NCI-H146 treated with DMSO at 0.1 percent for 48 hours (cell line): Measurements from ENCODE around the gene MACROH2A1.
A peak's percentile ranks its signal among the peaks of the same experiment; 100 is the strongest.

Experiments
- DNase-seq: peaks from one replicate; lab custom pipeline; 2025; ENCODE audit not compliant: unreplicated experiment; lab: John Stamatoyannopoulos, UW

Gene MACROH2A1

DNA sequence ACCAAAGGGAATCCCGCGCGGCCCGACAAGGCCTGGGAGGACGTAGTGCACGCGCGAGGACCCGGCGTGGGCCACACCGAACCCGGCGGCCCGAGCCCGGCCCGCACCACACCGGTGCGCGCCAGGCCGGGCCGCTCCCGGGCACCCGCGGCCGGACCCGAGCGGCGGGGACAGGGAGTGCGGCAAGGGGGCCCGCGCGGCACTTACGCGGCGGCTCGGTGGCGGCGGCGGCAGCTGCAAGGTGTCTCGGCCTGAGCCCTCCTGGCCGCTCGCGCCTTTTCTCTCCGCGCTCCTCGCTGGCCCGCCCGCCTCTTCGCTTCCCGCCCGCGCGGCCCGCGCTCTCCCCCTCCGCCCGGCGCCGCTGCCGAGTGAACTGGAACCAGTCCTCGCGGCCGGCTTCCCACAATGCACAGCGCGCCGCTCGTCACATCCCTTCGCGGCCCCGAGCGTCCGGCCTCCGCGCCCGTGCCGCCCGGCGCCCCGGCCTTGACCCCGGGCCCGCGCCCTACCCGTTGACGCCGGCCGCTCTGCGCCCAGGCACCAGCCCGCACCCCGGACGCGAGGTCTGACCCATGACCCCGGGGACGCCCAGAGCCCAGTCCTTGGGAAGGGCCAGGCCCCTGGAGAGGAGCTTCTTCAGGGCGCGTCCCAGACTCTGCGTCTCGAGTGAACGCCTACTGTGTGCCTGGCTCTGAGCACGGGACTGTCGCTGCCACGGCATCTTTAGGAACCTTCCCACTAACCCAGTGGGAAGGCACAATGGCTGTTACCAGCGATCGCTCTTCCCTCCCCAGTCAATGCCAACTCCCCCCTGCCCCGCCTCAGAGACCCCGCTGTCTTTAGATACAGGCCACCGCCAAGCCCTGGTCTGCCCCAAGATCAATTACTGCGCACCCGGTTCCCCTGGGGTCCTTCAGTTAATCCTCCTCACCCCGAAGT is at the start of gene MACROH2A1:
Gene MACROH2A1 (minus strand): TSS at position 377 of the 939 bp plus-strand sequence. CDS start 10,138 bp downstream, outside the sequence.
- DNase-seq: peak; percentile 49

DNA sequence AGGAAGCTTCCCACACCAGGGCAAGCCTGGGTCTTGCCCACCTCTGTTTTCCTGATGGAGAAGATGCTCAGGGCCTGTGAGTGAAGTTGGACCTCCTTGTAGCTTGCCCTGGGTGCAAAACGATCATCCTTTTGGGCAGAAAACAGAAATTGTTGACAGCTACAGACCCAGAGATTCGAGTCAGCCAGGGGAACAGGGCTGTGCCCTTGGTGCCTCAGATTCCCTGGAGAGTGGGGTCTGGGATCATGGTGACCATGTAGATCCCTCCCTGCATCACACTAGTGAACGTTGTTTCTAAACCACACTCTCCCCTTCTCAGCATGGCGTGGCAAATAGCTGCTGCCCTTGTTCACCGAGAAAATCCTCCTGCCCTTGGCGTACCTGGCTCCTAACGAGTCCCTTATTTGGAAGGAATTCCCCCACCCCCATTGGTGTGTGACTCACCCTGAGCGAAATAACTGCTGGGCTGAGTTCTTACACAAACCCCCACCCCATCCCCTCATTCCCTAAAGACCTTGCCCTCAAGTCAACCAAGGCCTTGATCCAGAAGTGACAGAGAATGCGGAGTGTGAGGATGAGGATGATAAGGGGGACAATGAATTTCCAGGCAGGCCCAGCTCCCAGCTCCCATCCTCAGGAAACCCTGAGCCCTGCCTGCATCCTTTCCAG is 49.2 kb upstream of the MACROH2A1 start:
- no peak for DNase-seq

DNA sequence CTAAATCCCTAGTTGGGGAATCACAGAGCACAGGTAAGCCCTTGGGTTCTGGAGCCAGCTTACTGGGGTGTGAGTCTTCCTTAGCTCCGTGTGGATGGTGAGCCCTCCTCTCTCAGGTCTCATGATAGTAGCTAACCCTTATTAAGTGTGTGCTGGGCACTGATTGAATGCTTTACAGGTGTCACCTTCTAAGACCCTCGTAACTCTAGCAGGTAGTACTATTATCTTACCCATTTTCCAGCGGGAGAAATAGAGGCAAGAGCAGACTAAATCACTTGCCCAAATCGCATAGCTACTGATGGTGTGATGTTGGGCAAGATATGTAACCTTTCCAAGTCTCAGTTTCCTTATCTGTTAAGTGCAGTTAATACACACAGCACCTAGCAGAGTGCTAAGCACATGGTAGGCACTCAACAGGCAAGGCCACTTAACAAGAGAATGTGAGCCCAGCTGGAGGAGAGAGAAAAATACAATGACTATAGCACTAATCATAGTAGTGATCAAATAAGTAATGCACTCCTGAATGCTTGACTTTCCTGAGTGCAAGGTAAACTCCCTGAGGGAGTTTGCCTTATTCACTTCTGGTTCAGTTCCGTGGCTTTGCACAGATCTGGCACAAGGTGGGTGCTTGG is 48.4 kb upstream of the MACROH2A1 start, which contains the start of gene DCANP1:
Gene DCANP1 (minus strand): TSS at position 51 of the 632 bp plus-strand sequence. CDS start 240 bp downstream, outside the sequence.
- DNase-seq: no peak

DNA sequence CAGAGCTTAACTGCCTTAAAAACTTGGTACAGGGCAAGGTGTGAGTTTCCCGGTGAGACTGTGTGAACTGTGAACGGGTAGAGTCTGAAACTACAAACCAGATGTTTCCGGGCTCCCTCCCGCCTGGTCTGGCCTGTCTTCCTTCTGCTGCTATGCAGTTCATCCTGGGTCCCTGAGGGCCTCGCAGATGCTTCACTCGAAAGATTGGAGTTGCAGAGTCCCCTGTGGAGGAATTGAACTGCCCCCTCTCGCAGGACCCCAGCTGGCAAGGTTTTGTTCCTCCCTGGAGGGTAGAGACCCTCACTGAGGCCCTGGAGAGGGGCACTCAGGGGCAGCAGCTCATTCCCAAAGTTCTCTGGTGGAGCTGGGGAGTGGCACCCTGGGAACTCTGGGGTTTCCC is 47.6 kb upstream of the MACROH2A1 start:
- no peak for DNase-seq

DNA sequence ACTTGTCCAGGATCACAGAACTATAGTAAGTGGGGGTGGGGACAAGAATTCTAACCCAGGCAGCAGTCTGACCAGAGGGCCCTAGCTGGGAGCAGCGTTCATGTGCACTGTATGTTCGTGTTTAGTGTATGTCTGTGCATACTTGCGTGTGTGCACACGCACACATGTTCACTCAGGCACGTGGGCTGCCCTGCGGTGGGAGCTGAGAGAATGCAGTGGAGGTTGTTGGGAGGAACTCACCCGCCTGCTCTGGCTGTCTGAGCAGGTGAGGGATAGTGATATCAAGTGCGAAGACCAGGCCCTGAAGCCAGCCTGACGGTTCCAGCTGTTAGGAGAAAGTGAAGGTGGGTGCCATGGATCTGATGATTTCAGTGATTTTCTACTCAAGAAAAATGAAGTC is 47.2 kb upstream of the MACROH2A1 start:
- DNase-seq: no peak

DNA sequence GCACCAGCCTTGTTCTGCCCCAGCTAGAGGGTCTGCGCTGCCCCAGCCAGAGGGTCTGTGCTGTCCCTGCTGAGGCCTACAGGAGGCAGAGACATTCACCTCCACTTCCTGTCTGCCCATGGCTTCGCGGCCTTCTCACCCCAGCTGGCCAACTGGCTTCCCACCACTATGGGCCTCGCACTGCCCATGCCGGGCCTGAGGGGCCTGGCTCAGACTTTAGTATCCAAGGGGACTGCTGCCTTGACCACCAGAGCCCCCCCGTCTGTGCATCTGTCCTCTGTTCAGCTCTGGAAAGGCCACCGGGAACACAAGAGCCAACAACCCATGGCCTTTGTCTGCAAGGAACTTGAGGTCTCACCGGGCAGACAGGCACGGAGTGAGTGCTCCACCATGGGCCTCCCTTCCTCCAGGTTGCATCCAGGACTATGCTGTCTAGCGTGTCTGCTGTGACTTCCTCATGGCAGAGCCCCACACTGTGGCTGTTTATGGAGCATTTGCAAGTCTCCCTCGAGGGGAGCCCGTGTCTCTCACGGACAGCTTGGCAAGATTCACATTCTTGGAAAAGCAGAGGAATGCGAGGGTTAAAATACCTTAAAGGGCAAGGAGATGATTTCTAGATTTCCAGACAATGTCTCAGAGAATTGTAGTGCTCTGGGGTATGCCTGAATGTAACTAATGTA is 46.4 kb upstream of the MACROH2A1 start:
- no peak for DNase-seq

DNA sequence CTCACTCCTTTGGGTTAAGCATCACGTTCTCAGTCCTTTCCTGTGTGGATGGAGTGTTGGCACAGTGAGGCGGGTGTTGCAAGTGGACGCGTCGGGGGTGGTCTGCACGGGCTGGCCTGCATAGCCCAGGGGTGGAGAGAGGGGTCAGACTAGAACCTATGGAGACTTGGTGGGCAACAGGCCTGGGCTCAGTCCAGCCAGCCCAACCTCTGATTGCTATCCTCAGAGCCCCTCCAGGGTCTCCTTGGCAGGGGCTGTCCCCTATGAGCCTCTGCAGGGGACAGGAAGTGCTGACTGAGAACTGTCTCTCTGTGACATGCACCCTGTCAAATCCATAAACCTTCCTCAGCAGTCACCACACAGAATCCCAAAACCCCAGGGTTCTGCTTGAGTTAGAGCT is 45.9 kb upstream of the MACROH2A1 start:
- DNase-seq: no peak

DNA sequence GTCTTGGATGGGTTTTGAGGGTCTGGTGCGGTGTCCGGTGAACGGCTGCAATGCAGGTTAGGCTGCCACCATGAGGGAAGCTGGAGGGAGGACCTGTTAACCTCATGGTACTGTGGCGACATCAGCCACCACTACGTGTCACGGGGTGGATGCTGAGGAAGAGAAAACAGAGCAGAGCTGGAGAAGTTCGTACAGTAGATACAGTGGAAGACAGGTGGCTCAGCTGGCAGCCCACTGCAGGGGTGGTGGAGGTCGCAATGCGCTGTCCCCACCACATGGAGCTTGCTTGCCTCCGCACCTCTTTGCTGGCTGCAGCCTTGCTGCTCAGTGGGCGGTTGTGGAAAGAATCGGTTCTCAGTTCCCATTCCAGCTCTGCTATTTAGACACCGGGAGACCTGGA is 45.3 kb upstream of the MACROH2A1 start:
- DNase-seq: no peak

DNA sequence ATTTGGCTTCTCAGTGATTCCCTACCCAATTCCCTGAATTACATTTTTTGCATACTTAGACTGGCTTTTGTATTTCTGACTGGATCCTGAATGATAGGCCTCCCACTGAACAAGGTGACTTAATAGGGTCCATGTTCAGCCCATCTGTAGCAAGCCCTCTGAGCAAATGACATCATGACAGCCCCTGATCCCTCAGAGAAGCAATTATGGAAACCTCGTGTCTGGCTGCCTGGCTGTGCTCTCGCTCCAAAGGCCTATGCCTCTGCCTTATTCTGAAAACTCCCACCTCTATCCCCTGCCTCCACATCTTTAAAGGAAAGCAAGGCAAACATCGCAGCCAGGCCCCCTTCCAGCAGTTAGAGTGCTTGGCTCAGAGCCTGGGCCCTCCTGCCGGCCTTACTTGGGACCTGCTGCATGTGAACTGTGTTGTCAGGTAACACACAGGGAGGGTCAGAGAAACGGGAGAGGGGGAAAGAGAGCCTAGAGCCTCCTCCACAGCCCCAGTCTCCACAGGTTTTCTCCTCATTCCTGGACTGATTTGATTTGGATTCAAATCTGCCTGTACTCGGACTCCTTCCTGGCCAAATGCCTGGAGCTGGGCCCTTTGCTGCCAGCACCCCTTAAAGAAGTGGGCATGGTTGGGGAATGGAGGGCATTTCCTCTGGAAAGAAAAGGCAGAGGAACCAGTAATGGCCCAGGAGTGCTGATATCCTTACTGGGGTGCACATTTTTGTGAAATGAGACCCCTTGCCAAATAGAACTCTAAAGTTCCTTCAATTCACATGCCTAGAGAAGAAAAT is 44.3 kb upstream of the MACROH2A1 start:
- DNase-seq: no peak

DNA sequence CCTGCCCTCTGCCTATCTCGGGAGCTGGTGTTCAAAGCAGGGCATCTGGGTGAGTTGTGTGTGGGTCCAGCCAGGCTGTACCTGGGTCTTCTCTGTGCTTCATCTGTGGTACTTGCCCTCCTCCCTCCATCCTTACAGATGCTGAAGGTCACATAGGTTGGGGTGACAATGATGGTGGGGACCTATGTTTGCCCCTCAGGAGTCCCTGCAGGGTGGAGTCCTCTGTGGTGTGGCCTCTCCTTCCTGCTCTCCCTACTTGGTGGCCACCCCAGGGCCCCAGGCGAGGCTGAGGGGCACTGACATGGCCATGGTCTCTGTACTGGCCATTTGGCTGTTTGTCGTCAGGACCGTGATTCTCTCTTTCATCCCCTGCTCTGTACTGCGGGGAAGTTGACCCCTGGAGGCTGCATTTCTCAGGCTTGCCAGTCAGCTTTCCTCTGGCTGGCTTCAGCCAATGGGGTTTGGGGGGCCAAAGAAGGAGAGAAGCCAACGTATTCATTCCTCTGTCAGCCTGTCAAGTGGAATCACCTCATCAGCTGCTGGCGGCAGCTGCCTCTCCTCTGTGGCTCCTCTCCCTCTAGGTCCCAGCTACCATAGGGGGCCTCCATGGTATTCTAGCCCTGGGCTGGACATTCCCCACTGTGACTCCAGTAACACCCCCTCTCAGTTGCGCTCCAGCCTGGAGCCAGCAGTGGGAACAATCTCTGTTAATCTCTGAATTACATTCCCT is 43.6 kb upstream of the MACROH2A1 start:
- DNase-seq: no peak

DNA sequence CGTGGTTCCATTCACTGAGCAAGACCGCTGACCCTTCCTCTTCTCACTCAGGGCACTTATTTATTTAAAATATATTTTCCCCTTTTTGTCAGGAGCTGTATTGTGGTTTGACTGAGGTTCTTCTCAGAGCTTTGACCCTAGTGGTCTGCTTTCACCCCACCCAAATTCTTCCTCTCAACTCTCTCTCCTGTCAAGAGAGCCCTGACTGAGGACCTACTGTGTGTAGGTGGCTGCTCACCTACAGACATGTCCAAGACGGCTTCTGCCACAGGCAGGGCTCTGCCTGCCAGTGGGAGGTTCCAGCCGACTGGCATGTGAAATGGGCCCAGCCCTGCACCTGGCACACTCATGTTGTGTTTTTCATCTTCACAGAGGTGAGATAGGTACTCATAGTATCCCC is 42.9 kb upstream of the MACROH2A1 start:
- DNase-seq: no peak

DNA sequence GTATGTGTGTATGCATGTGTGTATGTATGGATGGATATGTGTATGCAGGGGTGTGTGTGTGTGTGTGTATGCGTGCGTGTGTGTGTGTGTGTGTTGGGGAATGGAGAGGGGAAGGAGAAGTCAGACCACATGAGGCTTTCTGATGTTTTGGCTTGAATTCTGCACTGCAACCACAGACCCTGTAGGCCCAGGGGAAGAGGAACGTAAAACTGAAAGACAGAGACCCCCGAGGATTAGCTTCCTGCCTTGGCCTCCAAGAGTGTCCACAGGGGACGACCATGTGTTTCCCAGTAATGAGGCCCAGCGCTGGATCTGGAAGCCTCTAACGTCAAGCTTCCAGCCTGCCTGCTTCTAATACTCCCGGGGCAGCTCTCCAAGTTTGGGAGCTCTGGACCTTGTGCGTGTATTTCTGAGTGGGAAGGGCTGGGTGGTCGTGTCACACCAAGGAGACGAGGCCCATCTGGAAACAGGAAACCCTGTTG is 42.4 kb upstream of the MACROH2A1 start:
- DNase-seq: no peak

DNA sequence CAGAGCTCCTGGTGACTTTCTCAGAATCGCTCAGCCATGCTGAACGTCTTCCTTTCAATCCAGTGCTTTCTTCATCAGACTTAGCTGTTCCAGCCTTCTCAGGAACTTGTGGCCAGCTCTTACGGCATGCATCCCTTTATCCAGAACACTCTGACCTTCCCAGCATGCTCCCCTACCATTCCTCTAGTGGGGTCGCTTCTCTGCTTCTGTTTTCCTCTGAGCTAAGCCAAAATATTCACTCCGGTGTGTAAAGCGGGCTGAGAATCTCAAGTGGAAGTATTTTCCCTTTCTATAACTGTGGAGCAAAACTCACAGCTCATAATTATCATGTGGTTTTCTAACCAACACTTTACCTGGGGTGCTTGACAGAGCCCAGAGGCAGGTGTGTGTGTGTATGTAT is 41.9 kb upstream of the MACROH2A1 start:
- no peak for DNase-seq

DNA sequence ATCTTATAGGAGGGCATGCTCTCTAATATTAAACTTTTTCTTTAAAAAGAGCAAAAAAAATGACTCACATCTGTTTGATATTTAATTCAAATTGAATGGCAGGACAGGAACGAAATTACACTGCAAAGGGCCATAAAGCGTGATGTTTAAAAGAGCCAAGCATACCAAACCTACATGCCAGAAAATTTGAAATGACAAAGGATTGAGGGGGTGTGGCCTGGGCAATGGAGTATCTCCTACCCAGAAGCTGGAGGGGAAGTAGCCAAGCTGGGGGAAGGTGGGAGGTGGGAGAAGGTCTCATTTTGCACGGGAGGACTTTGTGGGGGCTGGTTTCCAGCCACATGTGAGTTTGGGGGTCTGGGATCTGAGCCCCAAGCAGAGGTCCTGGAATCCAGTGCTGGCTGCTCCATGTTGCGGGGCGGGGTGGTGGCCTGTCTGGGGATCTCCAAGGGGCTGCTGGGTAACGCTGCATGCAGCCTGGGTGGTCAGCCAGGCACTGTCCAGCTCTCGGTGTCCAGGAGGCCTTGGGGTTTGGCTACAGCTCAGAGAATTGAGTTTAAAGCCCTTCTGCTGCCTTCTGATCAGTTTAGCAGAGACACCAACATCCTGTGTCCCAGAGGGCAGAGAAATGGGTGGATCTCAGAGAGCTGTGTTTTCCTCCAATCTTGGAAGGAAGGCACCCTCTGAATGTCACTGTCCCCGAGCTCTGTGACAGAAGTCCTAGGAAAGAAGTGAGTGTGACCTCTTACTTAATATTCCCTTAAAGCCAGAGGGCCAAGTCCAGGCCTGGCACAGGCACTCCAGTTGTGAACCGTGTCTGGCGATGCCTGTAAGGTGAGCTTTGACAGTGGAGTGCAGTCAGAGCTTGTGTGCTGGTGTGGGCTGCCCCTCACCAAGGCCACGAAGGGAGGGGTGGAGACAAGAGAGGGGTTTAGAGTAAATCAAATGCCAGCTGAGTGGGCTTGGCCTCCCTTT is 40.5 kb upstream of the MACROH2A1 start:
- DNase-seq: no peak

DNA sequence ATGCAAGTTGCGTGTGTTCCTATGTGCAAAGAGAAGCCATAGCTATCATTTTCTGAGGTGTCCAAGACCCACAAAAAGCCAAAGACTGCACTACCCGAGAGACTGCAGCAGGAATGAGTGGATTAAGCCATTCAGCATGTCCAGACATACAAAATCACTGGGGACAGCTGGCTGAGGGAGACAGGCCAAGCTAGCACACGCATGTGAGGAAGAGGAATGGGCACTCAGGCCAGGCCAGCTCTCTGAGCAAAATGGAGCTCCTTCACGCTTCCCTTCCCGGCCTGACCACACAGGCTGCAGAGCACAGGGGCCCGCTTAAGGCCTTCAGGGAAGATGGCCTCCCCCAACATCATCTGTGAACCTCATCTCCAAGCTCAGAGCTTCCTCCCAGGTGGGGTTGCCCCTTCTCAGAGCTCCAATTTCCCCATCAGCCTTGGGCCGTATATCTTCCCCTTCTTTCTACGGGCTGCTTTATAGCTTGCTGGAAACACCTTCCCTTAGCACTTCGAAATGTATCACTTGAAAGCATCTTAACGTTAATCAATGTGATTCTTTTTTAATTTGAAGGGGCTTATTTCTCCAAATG is 39.7 kb upstream of the MACROH2A1 start:
- DNase-seq: no peak

DNA sequence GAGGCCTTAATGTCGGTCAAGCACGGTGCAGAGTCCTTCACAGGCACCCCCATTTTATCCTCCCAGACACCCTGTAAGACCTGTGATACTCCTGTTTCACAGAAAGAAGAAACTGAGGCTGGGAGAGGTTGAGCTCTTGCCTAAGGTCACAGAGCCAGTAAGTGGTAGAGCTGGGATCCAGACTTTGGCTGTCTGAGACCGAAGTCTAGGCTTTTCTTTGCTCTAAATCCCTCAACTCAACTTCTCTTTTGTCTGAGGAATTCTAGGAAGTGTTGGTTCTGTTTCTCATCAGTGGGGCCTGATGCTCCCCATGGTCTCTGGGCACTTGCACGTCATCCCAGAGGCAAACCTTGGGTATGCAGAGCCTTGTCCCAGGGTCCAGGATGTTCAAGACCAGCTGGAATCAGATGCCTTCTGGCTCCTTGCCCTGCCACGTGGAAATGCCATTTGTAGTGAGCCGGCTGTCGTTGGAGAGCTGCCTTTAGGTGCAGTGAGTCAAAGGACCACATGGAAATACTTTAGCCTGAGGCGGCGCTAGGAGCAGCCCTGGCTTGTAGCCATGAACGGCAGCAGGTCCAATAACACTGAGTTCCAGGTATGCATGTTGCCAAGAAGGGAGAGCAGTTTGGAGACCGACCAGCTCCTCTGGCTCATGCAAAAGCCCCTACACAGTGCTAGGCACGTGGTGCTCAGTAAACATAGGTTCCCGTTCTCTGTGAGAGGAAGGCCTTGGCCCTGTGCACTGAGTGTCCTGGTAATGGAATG is 38.9 kb upstream of the MACROH2A1 start:
- no peak for DNase-seq

DNA sequence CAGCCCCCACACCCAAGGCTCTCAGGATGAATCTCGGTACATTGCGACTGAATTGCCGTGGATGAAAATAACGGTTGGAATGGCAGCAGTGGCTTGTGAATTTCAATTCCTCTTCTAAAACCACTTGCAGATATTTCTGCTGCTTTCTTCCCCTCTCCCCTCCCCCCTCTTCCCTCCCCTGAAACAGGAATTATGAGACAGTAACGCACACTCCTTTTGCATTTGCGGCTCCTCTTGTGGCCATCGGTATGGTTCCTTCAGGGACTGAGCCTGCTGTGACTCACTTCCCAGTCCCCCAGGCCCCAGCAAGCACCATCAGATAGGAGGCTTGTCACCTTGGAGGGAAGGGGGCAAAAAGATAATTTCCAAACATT is 38.4 kb upstream of the MACROH2A1 start:
- no peak for DNase-seq
